ENCODE measurements around the gene MRPL45. TPM values are rescaled to one million over a fixed set of nuclear protein-coding genes. Genes with fewer than 3 reads are reported as not detected.
A peak's percentile ranks its signal among the peaks of the same experiment; 100 is the strongest.

MRPL45 gene
- total and polyA plus RNA-seq, 2 donors (not counting 3 experiments of a cell fraction or from before 2014, with no cell fraction given) = 41.2 to 45.5 TPM

GRCh38 chr17:38317081-38317480, 20.1 kb downstream of the MRPL45 start:
- H3K27ac ChIP-seq (ENCODE audit: insufficient read depth, low read depth, low read length) = no peak overlapping the region
- H2AFZ ChIP-seq (ENCODE audit: low read depth, low read length) = no peak overlapping the region
- FAIRE-seq (no peak), DNase-seq (ENCODE audit: low read depth, low spot score) (peak; percentile 0)
- BruUV-seq (replicated peaks) = no TSS peak
- H3K9me1 ChIP-seq (replicated peaks; ENCODE audit: control insufficient read depth, extremely low read depth, insufficient read depth, low read length) = no peaks in the 10 kb centered on the region
- ChIA-PET CTCF (no interaction called here), POLR2A (no interaction called here)
- no peaks in the 10 kb centered on the region for H4K20me1 ChIP-seq (replicated peaks; ENCODE audit: control insufficient read depth, extremely low read depth, insufficient read depth, low read length)
- peaks cover 3% of the 10 kb centered on the region for H3K4me1 ChIP-seq (ENCODE audit: control insufficient read depth, extremely low read depth, insufficient read depth, low read length)
- intact Hi-C loops (cut with micrococcal nuclease) (no loop called here), dilution Hi-C loops (cut with MboI; ENCODE audit: extremely low pct_ligation_motif_present, low sequenced_read_pairs) (no loop called here)
- H3K4me2 ChIP-seq (ENCODE audit: insufficient read depth, low read length) = no peak overlapping the region
- H3K36me3 ChIP-seq (ENCODE audit: control insufficient read depth in 2 of 2, extremely low read depth in 1 of 2, insufficient read depth in 2 of 2, low read length in 2 of 2) = peaks cover 0 to 10% of the 10 kb centered on the region in 2 experiments
- H3K9ac ChIP-seq (replicated peaks; ENCODE audit: extremely low read depth, insufficient read depth, low read length) = no peak overlapping the region
- no peaks in the 10 kb centered on the region for H3K79me2 ChIP-seq (ENCODE audit: control insufficient read depth, insufficient read depth, low read length)
- H3K4me3 ChIP-seq (replicated peaks in 1 of 3; ENCODE audit: insufficient read depth in 1 of 3, low read depth in 1 of 3, low read length in 3 of 3) = no peak overlapping the region
- TF ChIP-seq POLR2A (IDR thresholded peaks at IDR 0.05; ENCODE audit: low read depth, low read length) = no peak
- no peak for TF ChIP-seq MYC (IDR thresholded peaks at IDR 0.05; ENCODE audit: low read depth, low read length)
- no peak for TF ChIP-seq JUN (IDR thresholded peaks at IDR 0.05; ENCODE audit: borderline replicate concordance, insufficient read depth, insufficient read length, low read depth)
- TF ChIP-seq EZH2 (IDR thresholded peaks at IDR 0.05; ENCODE audit: borderline replicate concordance, low read depth, low read length, severe bottlenecking) = no peak
- TF ChIP-seq POLR2AphosphoS5 (IDR thresholded peaks at IDR 0.05; ENCODE audit: insufficient read depth, low read depth, low read length) = no peak
- no peak for TF ChIP-seq GATA2 (IDR thresholded peaks at IDR 0.05; ENCODE audit: insufficient read depth, insufficient read length, low read depth, low read length)
- no peak for TF ChIP-seq MAX (IDR thresholded peaks at IDR 0.05; ENCODE audit: insufficient read depth, insufficient read length)
- no peak for TF ChIP-seq FOS (IDR thresholded peaks at IDR 0.05; ENCODE audit: borderline replicate concordance, insufficient read depth, low read length)
- no peak for TF ChIP-seq CTCF (IDR thresholded peaks at IDR 0.05; ENCODE audit: extremely low read depth in 1 of 2, insufficient read depth in 1 of 2, low read depth in 1 of 2, low read length in 2 of 2)
- H3K9me3 ChIP-seq (replicated peaks; ENCODE audit: control insufficient read depth, insufficient read depth, low read length) = no peaks in the 10 kb centered on the region
- no peaks in the 10 kb centered on the region for H3K27me3 ChIP-seq (ENCODE audit: control insufficient read depth in 2 of 2, insufficient read depth in 2 of 2, low read length in 2 of 2)

Data from endothelial cell of umbilical vein (primary cell).